Cardiac fibroblast (primary cell): Measurements from ENCODE around the gene IL1RAP.

Experiments used
- DNase-seq, 2 donors: peaks; one replicate each; pipeline versions ENCODE4 v3.0.0 to v3.0.0-alpha.2; 2010; ENCODE audit warnings: low read depth in 2 of 2
- H3K4me3 ChIP-seq, 2 donors: replicated peaks in 1 of 2; 1 replicate in 1 of 2; 2 replicates in 1 of 2; pipeline ENCODE4 v1.5.1; 2011; ENCODE audit warnings: low read depth in 2 of 2, low read length in 2 of 2, mild to moderate bottlenecking in 2 of 2, moderate library complexity in 1 of 2
- CTCF ChIP-seq: IDR thresholded peaks from one replicate; pipeline ENCODE4 v1.5.1; 2011; ENCODE audit warnings: low read depth, mild to moderate bottlenecking, low read length, inconsistent platforms

The IL1RAP gene

GRCh38 chr3:190588570-190588969 lies 74.7 kb downstream of the IL1RAP start:
- no peak overlapping the region for H3K4me3 ChIP-seq
- no peak for DNase-seq
- TF ChIP-seq CTCF, result no peak

- H3K4me3 ChIP-seq, result no peak overlapping the region
- no peak for TF ChIP-seq CTCF
- no peak for DNase-seq
These were observed 75.4 kb downstream of the IL1RAP start for GRCh38 chr3:190589326-190589725.

GRCh38 chr3:190591080-190591479 lies 77.2 kb downstream of the IL1RAP start:
- H3K4me3 ChIP-seq, result no peak overlapping the region
- no peak for TF ChIP-seq CTCF
- DNase-seq, result no peak

- no peak for DNase-seq
- no peak overlapping the region for H3K4me3 ChIP-seq
- no peak for TF ChIP-seq CTCF
These were observed 79.2 kb downstream of the IL1RAP start for GRCh38 chr3:190593075-190593474.

- DNase-seq, result no peak
- H3K4me3 ChIP-seq, result no peak overlapping the region
- TF ChIP-seq CTCF, result no peak
These were observed 80.3 kb downstream of the IL1RAP start for GRCh38 chr3:190594171-190594570.

- H3K4me3 ChIP-seq, result no peak overlapping the region
- no peak for DNase-seq
- no peak for TF ChIP-seq CTCF
These were observed 81.4 kb downstream of the IL1RAP start for GRCh38 chr3:190595179-190595795.

- no peak for TF ChIP-seq CTCF
- no peak overlapping the region for H3K4me3 ChIP-seq
- no peak for DNase-seq
These were observed 81.9 kb downstream of the IL1RAP start for GRCh38 chr3:190595807-190596206.
